ENCODE measurements around the gene FOXD2.

GRCh38 chr1:47440599-47441081 is 2.8 kb downstream of the FOXD2 start:
- TF ChIP-seq REST (IDR thresholded peaks at IDR 0.05; ENCODE audit: low read depth), result no peak
- TF ChIP-seq FOXM1 (IDR thresholded peaks at IDR 0.05; ENCODE audit: borderline replicate concordance, low read depth), result no peak
- no peak for TF ChIP-seq USF1 (IDR thresholded peaks at IDR 0.05)
- no peak for TF ChIP-seq YY1 (IDR thresholded peaks at IDR 0.05; ENCODE audit: low read depth)
- TF ChIP-seq TEAD4 (IDR thresholded peaks at IDR 0.05), result no peak
- TF ChIP-seq MAX (IDR thresholded peaks at IDR 0.05), result no peak
